ENCODE data around the gene TAF1.

DNA sequence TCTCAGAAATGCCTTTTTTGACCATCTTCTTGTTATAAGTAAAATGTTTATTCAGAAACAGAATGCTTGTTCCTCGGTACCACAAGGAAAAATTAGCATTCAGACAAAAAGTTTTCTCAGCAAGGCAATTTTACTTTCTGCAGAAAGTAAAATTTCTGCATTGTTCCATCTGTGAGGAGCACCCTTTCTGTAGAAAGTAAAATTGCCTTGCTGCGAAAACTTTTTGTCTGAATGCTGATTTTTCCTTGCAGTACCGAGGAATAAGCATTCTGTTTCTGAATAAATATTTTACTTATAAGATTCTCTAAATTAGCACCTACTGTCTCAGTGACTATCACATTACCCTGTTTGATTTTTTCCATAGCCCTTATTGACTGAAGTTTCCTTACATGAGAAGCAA lies 39.8 kb upstream of the TAF1 start:
- no peak for TF ChIP-seq CTCF (IDR thresholded peaks at IDR 0.05)
- no peak for TF ChIP-seq EZH2phosphoT487 (IDR thresholded peaks at IDR 0.05)

Measured in neural progenitor cell (in vitro differentiated cells).